Gastrocnemius medialis (tissue), 4 donors: ENCODE measurements around the gene LMAN2.

Experiments
- CTCF ChIP-seq, 5 experiments: fragments of 450-650 bp in 3 of 5; fragments of 200-600 bp in 2 of 5; sonication (generic) in 2 of 5; IDR thresholded peaks in 4 of 5; conservative IDR thresholded peaks in 1 of 5; 1 replicate in 4 of 5; 2 replicates in 1 of 5; pipeline ENCODE4 v1.5.1; 2016 to 2019; ENCODE audit warnings: antibody characterized with exemption in 5 of 5, mild to moderate bottlenecking in 3 of 5, moderate library complexity in 3 of 5
- POLR2A ChIP-seq, 2 donors: fragments of 450-650 bp; IDR thresholded peaks; one replicate each; pipeline ENCODE4 v1.6.1; 2017; ENCODE audit warnings: antibody characterized with exemption in 2 of 2, mild to moderate bottlenecking in 2 of 2, moderate library complexity in 2 of 2

GRCh38 chr5:177356746-177357145 lies 5.3 kb upstream of the LMAN2 start:
- TF ChIP-seq POLR2A (IDR thresholded peaks at IDR 0.05) (no peak), CTCF (IDR thresholded peaks at IDR 0.05 in 4 of 5, conservative IDR thresholded peaks at IDR 0.05 in 1 of 5) (no peak)
